Neural progenitor cell (in vitro differentiated cells): ENCODE results near the gene KLF9. TPM values are rescaled to one million over a fixed set of nuclear protein-coding genes. Genes with fewer than 3 reads are reported as not detected.

Experiments
- DNase-seq: peaks from one replicate; pipeline ENCODE4 v3.0.0-alpha.2; 2016; ENCODE audit warnings: low spot score
- H2AFZ ChIP-seq: fragments of 200-600 bp; sonication (generic); replicated peaks from 2 replicates; pipeline ENCODE4 v1.6.1; 2016; ENCODE audit warnings: antibody characterized with exemption
- H3F3A ChIP-seq: fragments of 200-600 bp; sonication (generic); 2 replicates; pipeline ENCODE4 v1.6.1; 2016; ENCODE audit warnings: antibody characterized with exemption, low read depth
- H3K27ac ChIP-seq: fragments of 200-600 bp; sonication (generic); 2 replicates; pipeline ENCODE4 v1.5.1; 2016; ENCODE audit warnings: mild to moderate bottlenecking
- H3K27me3 ChIP-seq: fragments of 200-600 bp; sonication (generic); 2 replicates; pipeline ENCODE4 v1.6.1; 2016; ENCODE audit warnings: mild to moderate bottlenecking, moderate library complexity
- H3K36me3 ChIP-seq: fragments of 200-600 bp; sonication (generic); 2 replicates; pipeline ENCODE4 v1.5.1; 2016
- H3K4me1 ChIP-seq: fragments of 200-600 bp; sonication (generic); 2 replicates; pipeline ENCODE4 v1.6.1; 2016; ENCODE audit warnings: mixed run types
- H3K4me2 ChIP-seq: fragments of 200-600 bp; sonication (generic); 2 replicates; pipeline ENCODE4 v1.6.1; 2016
- H3K4me3 ChIP-seq: fragments of 200-600 bp; sonication (generic); 2 replicates; pipeline ENCODE4 v1.5.1; 2016
- H3K79me2 ChIP-seq: fragments of 200-600 bp; sonication (generic); 2 replicates; pipeline ENCODE4 v1.6.1; 2016; ENCODE audit warnings: low read depth
- H3K9ac ChIP-seq: fragments of 200-600 bp; sonication (generic); 2 replicates; pipeline ENCODE4 v1.6.1; 2016
- H3K9me3 ChIP-seq: fragments of 200-600 bp; sonication (generic); 2 replicates; pipeline ENCODE4 v1.5.1; 2016; ENCODE audit warnings: low read depth
- H4K20me1 ChIP-seq: fragments of 200-600 bp; sonication (generic); 2 replicates; pipeline ENCODE4 v1.6.1; 2016; ENCODE audit warnings: low read depth
- H3K27ac Mint-ChIP-seq: 3 replicates; pipeline ENCODE4 v1.8.0; 2021; ENCODE audit warnings: mixed read lengths
- H3K27me3 Mint-ChIP-seq: 2 replicates; pipeline ENCODE4 v1.8.0; 2022; ENCODE audit warnings: low read depth, mild to moderate bottlenecking, inconsistent platforms, moderate library complexity, mixed read lengths; ENCODE audit not compliant: insufficient read depth
- H3K36me3 Mint-ChIP-seq: 3 replicates; pipeline ENCODE4 v1.8.0; 2021; ENCODE audit warnings: mixed read lengths
- H3K4me1 Mint-ChIP-seq: 3 replicates; pipeline ENCODE4 v1.8.0; 2021; ENCODE audit warnings: mixed read lengths
- H3K4me3 Mint-ChIP-seq: 3 replicates; pipeline ENCODE4 v1.8.0; 2021; ENCODE audit warnings: mild to moderate bottlenecking, moderate library complexity, mixed read lengths
- H3K9me3 Mint-ChIP-seq: 3 replicates; pipeline ENCODE4 v1.8.0; 2020; ENCODE audit warnings: mixed read lengths
- CTCF ChIP-seq: fragments of 200-600 bp; sonication (generic); IDR thresholded peaks from 2 replicates; pipeline ENCODE4 v1.5.1; 2017; ENCODE audit warnings: antibody characterized with exemption, mild to moderate bottlenecking
- EZH2 ChIP-seq: fragments of 200-600 bp; sonication (generic); IDR thresholded peaks from 2 replicates; pipeline ENCODE4 v1.6.1; 2017; ENCODE audit warnings: antibody characterized with exemption, mild to moderate bottlenecking, moderate library complexity
- EZH2phosphoT487 ChIP-seq: fragments of 200-600 bp; sonication (generic); IDR thresholded peaks from 2 replicates; pipeline ENCODE4 v1.6.1; 2017; ENCODE audit warnings: antibody characterized with exemption
- total RNA-seq: library from RNA; depleted of rRNA; stranded (reverse); fragments of >200 nt; gene quantifications from 2 replicates; pipeline ENCODE4 v1.2.3, GENCODE V29; 2015; ENCODE audit warnings: low replicate concordance

Gene KLF9
- 0.12 and 0.41 TPM in 2 replicates for total RNA-seq

DNA sequence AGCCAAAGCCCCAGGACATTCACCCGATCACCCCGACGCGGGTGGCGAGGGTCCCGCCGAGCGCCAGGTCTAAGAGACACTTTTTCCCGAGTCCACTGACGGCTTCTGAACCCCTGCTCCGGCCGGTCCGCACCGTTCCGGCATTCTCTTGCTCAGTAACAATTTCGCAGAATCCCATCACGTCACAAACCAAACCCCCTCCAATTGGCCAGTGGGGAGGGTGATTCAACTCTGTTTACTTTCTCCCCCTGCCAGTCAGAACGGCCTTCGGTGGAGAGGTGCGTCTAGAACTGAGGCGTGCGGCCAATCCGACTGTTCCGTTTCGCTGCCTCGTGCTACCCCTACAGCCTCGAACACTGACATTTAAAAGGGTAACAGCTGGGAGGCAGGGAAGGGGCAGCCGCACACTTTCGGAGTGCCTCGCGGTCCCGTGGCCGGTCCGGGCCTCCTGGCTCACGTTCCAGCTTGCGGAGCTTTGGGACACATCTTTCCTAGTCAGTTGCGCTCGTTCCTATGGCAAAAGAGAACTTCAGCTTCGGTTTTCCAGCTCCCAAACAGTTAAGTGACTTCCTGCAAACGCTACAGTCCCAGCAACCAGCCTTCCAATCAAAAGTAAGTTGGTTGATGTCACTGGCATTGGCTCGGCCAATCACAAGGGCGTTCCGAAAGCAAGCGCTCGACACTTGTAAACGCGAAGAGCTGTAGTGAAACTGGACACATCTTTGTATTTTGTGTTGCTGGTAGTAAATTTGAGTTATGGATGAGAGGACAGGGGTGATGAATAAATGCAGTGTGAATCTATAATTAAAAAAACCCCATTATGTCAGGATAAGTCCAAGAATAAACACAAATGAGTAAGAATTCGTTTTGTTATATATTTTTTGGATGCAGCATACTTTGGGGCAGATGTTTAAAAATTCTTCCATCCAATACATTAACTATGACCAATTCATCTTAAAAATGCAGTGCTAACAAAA, at the start of gene KLF9:
Gene KLF9 (minus strand): TSS at position 859 of the 977 bp plus-strand sequence. CDS start 1,294 bp downstream, outside the sequence.
- peaks cover 24% of the 10 kb centered on the region for H3K4me1 Mint-ChIP-seq
- H3K27ac Mint-ChIP-seq = no peak within 1 kb of the TSS
- TF ChIP-seq CTCF = no peak
- TF ChIP-seq EZH2phosphoT487 = no peak
- no peak for TF ChIP-seq EZH2
- Histone ChIP-seq H3K79me2 (no peaks in the 10 kb centered on the region), H2AFZ (peak within 1 kb of the TSS; percentile 81), H3K36me3 (no peaks in the 10 kb centered on the region), H3K9me3 (no peaks in the 10 kb centered on the region), H3K4me2 (peak within 1 kb of the TSS; percentile 78), H4K20me1 (peaks cover 4% of the 10 kb centered on the region), H3F3A (peaks cover 27% of the 10 kb centered on the region), H3K27me3 (peaks cover 97% of the 10 kb centered on the region), H3K4me1 (peaks cover 17% of the 10 kb centered on the region), H3K27ac (no peak within 1 kb of the TSS), H3K9ac (no peak within 1 kb of the TSS), H3K4me3 (peak within 1 kb of the TSS; percentile 49)
- DNase-seq = peak; percentile 87
- H3K36me3 Mint-ChIP-seq = no peaks in the 10 kb centered on the region
- H3K9me3 Mint-ChIP-seq = peaks cover 4% of the 10 kb centered on the region
- H3K4me3 Mint-ChIP-seq = peak within 1 kb of the TSS; percentile 92
- H3K27me3 Mint-ChIP-seq = peaks cover 45% of the 10 kb centered on the region

- Mint-ChIP-seq H3K27me3 (peaks cover 2% of the 10 kb centered on the region), H3K9me3 (no peaks in the 10 kb centered on the region), H3K36me3 (no peaks in the 10 kb centered on the region), H3K27ac (no peak overlapping the region), H3K4me3 (no peak overlapping the region), H3K4me1 (no peaks in the 10 kb centered on the region)
- TF ChIP-seq EZH2 (no peak), CTCF (no peak)
- H3K27ac ChIP-seq = no peak overlapping the region
- H3K27me3 ChIP-seq = no peaks in the 10 kb centered on the region
- no peaks in the 10 kb centered on the region for H4K20me1 ChIP-seq
- no peaks in the 10 kb centered on the region for H3K9me3 ChIP-seq
- no peaks in the 10 kb centered on the region for H3K79me2 ChIP-seq
- no peak overlapping the region for H3K4me3 ChIP-seq
- no peaks in the 10 kb centered on the region for H3K4me1 ChIP-seq
- no peak overlapping the region for H3K9ac ChIP-seq
- H3F3A ChIP-seq = no peaks in the 10 kb centered on the region
- no peak overlapping the region for H2AFZ ChIP-seq
- no peaks in the 10 kb centered on the region for H3K36me3 ChIP-seq
- no peak for DNase-seq
- no peak overlapping the region for H3K4me2 ChIP-seq
Measured at GRCh38 chr9:70463877-70464276, 49.4 kb upstream of the KLF9 start.

DNA sequence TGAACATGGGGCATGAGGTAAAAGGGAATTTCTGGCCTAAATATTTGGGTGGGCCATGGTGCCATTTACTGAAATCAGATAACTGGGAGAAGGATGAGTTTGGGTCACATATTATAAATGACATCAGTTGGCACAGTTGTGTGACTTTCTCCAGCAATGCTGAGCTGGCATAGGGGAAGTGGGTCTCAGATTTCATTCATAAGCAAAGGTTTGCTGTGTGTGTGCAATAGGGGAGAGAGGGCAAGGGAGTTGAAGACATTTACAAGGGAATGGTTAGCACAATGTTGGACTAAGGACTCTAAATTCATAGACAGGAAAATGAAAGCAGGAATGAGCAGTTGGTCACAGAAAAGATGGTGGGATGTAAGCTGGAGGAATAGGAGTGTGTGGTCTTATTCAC, 47.8 kb upstream of the KLF9 start:
- H3K9me3 Mint-ChIP-seq = no peaks in the 10 kb centered on the region
- Histone ChIP-seq H3K9ac (no peak overlapping the region), H3K36me3 (no peaks in the 10 kb centered on the region), H3K4me2 (no peak overlapping the region), H3F3A (no peaks in the 10 kb centered on the region), H4K20me1 (no peaks in the 10 kb centered on the region), H3K27me3 (no peaks in the 10 kb centered on the region), H3K27ac (no peak overlapping the region), H3K9me3 (no peaks in the 10 kb centered on the region), H2AFZ (no peak overlapping the region), H3K4me1 (no peaks in the 10 kb centered on the region), H3K4me3 (no peak overlapping the region), H3K79me2 (no peaks in the 10 kb centered on the region)
- TF ChIP-seq CTCF (no peak), EZH2 (no peak), EZH2phosphoT487 (no peak)
- H3K36me3 Mint-ChIP-seq = no peaks in the 10 kb centered on the region
- no peak overlapping the region for H3K4me3 Mint-ChIP-seq
- no peak overlapping the region for H3K27ac Mint-ChIP-seq
- peaks cover 2% of the 10 kb centered on the region for H3K27me3 Mint-ChIP-seq
- DNase-seq = no peak
- no peaks in the 10 kb centered on the region for H3K4me1 Mint-ChIP-seq
